ENCODE measurements around the gene TTYH1.
A peak's percentile ranks its signal among the peaks of the same experiment; 100 is the strongest.
"Not testable (repeated sequence)": the region's sequence is repeated elsewhere in the genome, so short reads cannot be mapped to it uniquely, and the experiment has no call there.

Gene TTYH1

GRCh38 chr19:54462047-54462654, 46.9 kb downstream of the TTYH1 start:
- DNase-seq: no peak

GRCh38 chr19:54462655-54463530, 47.6 kb downstream of the TTYH1 start:
- DNase-seq: no peak

GRCh38 chr19:54463531-54464043, 48.3 kb downstream of the TTYH1 start, which contains the start of gene LENG9:
LENG9 (minus strand) TSS chr19:54463778; CDS start chr19:54463526, 252 bp downstream.
- peak; percentile 97 for DNase-seq

- peak; percentile 97 for DNase-seq
These were observed 48.9 kb downstream of the TTYH1 start for GRCh38 chr19:54464044-54464629.

- DNase-seq: peak; percentile 32
These were observed 49.6 kb downstream of the TTYH1 start for GRCh38 chr19:54464630-54465425.

GRCh38 chr19:54465426-54466109, 50.3 kb downstream of the TTYH1 start:
- no peak for DNase-seq

- not testable (repeated sequence) for DNase-seq
These were observed 50.8 kb downstream of the TTYH1 start for GRCh38 chr19:54466110-54466480.

- DNase-seq: no peak
These were observed 54.3 kb downstream of the TTYH1 start for GRCh38 chr19:54469496-54469934.

- no peak for DNase-seq
These were observed 55.1 kb downstream of the TTYH1 start for GRCh38 chr19:54470276-54470887.

- no peak for DNase-seq
These were observed 55.9 kb downstream of the TTYH1 start for GRCh38 chr19:54470991-54471782.

GRCh38 chr19:54473071-54473891, 58.0 kb downstream of the TTYH1 start, which contains the start of gene CDC42EP5:
CDC42EP5 (minus strand) TSS chr19:54473296; CDS start chr19:54465547, 7,749 bp downstream.
- no peak for DNase-seq

- no peak for DNase-seq
These were observed 58.7 kb downstream of the TTYH1 start for GRCh38 chr19:54473892-54474372.

- no peak for DNase-seq
These were observed 60.4 kb downstream of the TTYH1 start for GRCh38 chr19:54475706-54476105.

GRCh38 chr19:54477650-54478049, 62.4 kb downstream of the TTYH1 start:
- DNase-seq: no peak

GRCh38 chr19:54478677-54479266, 63.5 kb downstream of the TTYH1 start:
- no peak for DNase-seq

- no peak for DNase-seq
These were observed 64.8 kb downstream of the TTYH1 start for GRCh38 chr19:54480051-54480450.

GRCh38 chr19:54481326-54481930, 66.2 kb downstream of the TTYH1 start:
- DNase-seq: peak; percentile 15

- DNase-seq: no peak
These were observed 67.6 kb downstream of the TTYH1 start for GRCh38 chr19:54482889-54483288.

- no peak for DNase-seq
These were observed 69.2 kb downstream of the TTYH1 start for GRCh38 chr19:54484451-54484850.

Data from NCI-H1048 (cell line).